Middle frontal gyrus (tissue), 1 donor: ENCODE results near the gene INTS3.

ENCODE experiments used
- DNase-seq: peaks from one replicate; pipeline ENCODE4 v3.0.0-alpha.2; 2015; ENCODE audit warnings: low spot score; ENCODE audit errors: extremely low spot score

INTS3 gene

GRCh38 chr1:153794624-153795329, 66.9 kb downstream of the INTS3 start:
- DNase-seq = no peak

- no peak for DNase-seq
These were observed 67.5 kb downstream of the INTS3 start for GRCh38 chr1:153795330-153795837.

DNA sequence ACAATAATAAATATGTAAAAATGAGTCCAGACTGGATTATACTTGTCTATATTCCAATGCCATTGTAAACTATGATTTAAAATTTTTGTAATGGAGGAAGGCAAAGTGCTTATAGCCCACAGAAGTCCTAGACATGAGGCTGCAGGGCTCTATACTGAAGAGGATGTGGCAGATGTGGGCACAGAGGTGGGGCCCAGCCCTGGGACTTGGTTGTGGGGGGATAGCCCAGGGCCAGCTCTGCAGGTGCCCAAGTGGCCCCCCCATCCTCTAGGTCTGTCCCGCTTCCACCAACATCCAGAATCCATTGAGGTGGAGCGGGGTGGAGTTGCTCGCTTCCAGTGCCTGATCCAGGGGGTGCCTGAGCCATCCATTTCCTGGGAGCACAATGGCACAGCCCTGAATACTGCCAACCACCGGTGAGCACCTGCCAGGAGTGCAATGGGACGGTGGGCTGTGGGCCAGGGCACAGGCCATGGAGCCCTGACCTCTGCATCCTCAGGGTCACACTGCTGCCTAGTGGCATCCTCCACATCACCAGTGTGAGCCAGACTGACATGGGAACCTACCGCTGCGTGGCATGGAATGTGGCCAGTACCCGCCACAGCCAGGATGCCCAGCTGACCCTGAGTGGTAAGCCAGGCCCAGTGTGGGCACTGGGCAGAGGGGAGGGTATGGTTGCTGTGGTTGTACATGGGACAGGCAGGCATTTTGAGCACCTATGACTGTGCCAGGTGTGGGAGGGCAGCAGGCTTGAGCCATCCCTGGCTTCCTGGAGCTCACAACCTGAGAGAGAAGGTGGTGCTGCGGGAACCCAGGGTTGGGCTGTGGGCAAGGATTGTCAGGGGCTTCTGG, 68.3 kb downstream of the INTS3 start:
- no peak for DNase-seq

GRCh38 chr1:153796786-153797659, 69.2 kb downstream of the INTS3 start:
- no peak for DNase-seq

GRCh38 chr1:153798468-153798780, 70.6 kb downstream of the INTS3 start:
- DNase-seq = no peak

DNA sequence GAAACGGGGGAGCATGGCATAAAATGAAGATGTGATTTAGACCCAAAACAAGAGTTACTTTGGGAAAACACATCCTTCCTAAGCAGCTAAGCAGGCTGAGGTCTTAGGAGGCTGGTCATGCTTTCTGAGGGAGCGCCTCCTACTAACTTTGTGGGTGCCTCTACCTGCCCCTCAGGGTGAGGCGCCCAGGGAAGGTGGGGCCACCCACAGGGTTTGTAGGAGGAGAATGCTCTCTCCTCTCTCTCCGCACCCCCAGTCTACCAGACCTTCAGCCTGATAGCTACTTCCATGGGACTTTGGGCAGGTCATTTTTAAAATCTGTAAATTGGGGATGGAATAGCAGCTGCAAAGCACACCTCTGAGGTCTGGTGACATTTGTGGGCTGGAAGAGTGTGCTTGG, 71.2 kb downstream of the INTS3 start:
- no peak for DNase-seq

DNA sequence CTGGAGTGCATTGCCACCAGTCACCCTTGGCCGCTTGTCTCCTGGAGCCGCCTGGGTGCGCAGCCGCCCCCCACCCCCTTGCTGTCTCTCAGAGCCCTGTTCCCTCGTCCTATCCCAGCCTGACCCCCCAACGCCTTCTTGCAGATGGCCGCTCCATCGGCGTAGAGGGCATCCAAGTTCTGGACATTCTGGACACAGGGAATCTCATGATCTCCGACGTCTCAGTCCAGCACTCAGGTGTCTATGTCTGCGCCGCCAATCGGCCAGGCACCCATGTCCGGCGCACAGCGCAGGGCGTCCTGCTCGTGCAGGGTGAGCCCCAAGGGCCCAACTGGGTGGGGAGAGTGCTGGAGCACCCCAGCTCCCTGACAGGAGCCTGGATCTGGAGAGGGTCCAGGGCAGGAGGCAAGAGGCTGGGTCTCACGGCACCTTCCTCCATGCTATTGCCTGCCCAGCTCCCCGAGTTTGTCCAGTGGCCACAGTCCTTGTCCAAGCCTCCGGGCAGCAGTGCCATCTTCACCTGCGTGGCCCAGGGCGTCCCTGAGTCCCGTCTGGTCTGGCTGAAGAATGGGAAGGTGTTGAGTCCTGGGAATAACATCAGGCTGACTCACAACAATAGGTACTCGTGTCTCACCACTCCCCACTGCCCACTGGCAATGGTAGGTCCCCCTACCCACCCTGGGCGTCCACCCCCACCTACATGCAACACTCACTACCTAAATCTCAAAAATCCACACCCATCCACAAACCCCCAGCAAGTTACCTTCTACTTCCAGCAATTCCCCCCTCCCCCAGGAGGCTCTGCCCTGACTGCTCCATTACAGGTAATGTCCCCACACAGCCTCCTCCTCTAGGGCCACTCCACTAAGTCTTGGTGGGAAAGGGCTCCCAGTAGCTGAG, 72.0 kb downstream of the INTS3 start:
- DNase-seq = no peak

DNA sequence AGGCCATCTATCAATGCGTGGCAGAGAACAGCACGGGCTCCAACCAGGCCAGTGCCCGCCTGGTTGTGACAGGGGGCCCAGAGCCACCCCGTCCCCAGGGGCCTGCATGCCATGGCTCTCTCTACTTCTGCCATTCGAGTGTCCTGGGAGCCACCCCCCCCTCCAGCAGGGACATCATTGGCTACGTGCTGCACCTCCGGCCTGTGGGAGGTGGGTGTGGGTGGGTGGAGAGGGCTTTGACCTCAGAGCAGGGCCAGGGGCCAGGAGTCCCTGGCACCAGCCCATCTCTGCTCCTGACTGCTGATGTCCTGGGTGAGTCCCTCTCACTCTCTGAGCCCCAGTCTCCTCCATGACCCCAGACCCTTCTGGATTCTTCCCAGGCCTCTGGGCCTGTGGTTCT, 72.7 kb downstream of the INTS3 start:
- DNase-seq = no peak

DNA sequence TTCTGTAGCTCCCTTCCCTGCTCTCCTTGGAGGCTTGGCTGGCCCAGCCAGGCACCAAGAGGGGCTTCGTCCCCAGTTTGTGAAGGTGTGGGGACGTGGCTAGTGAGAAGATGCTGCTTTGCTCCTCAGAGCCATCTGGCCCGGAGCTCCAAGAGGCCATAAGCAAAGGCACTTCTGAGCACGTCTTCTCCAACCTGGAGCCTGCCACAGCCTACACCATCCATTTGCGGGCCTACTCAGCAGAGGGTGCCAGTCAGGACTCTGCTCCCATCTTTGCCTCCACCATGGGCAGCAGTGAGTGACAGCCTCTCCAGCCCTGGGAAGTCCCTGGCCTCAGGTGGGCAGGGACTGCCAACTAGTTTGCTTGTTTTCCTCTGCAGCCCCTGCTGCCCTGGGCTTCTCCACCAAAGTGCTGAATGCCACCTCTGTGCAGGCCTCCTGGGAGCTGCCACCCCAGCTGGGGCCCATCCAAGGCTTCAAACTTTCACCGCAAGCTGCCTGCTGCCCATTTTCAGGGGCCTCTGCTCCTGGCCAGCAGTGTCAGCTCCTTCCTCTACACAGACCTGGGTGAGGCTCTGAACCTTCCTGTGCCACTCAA, 73.3 kb downstream of the INTS3 start:
- no peak for DNase-seq

DNA sequence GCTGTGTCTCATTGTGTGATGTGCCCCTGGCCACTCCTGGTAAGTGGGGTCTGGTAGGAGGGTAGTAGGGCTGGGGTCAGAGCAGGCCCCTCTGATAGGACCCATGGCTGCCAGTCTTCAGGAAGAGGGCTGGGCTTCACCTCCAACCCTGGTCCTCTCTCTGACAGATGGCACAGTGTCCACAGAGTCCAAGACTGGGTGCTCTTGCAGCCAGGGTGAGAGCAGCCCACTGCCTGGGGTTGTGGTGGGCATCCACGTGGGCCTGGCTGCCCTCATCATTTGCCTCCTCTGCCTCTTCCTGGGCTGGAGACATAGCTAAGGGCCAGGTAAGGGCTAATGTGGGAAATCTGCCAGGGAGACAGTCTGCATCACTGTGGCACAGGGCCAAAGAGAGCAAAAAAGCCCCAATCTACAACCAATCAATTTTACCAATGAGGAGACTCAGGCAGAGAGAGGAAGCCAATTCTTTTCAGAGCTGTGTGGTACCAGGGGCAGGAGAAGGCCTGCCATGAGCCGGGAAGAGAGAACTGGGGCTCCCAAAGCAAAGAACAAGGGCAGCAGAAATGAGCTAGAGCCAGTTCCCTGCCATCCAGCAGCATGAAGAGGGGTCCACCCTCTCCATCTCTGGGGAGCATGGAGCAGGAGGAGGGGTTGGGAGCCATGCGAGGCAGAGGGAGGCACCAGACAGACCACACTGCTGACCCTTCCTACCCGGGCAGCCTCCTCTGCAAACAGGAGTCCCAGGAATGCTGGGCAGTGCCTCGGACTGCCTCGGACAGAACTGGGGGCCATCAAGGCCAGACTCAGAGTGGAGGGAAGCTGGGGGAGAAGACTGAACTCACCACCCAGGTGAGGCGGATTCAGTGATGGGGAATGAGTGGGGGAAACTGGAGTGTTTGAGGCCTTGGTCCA, 74.2 kb downstream of the INTS3 start:
- no peak for DNase-seq

DNA sequence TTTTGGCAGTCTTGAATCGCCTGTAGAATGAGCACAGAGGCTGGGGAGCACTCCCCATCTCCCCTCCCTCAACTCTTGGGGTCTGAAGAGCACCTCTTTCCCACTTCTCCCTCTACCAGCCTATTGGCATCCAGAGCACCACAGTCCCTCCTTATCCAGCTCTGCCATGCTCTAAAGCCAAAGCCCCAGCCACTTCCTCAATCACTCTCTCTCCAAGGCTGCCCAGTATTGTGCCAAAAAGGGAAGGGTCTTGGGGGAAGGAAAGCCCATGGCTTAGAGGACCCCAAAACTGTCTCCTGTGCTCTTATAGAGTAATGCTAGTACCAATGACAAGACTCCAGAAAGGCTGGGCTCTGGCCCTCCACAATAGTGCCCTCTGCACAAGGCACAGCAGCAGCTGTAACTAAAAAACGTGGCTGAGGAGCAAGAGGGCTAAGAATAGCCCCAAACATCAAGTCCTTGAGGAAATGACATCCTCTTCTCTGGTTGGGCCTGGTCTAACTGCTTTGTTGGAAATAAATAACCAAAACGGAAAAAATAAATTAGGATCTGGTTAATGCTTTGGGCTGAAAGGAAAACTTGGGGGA, 75.7 kb downstream of the INTS3 start:
- DNase-seq = no peak

DNA sequence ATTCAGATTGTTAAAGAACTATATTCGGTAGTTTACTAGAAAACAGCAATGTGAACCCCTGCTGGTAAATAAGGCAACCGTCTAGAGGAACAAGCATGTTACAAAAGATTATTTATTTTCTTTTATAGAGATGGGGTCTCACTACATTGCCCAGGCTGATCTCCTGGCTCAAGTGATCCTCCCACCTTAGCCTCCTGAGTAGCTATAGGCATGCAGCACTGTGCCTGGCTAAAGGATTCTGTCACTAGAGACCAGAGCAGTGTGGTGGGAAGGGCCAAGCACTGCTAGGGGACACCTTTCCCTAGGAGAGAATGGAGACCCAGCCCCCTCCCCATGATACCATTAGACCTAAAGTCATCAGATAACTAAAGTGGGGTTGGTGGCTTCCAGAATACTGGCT, 76.3 kb downstream of the INTS3 start:
- DNase-seq = no peak

GRCh38 chr1:153805042-153805745, 77.3 kb downstream of the INTS3 start:
- no peak for DNase-seq

DNA sequence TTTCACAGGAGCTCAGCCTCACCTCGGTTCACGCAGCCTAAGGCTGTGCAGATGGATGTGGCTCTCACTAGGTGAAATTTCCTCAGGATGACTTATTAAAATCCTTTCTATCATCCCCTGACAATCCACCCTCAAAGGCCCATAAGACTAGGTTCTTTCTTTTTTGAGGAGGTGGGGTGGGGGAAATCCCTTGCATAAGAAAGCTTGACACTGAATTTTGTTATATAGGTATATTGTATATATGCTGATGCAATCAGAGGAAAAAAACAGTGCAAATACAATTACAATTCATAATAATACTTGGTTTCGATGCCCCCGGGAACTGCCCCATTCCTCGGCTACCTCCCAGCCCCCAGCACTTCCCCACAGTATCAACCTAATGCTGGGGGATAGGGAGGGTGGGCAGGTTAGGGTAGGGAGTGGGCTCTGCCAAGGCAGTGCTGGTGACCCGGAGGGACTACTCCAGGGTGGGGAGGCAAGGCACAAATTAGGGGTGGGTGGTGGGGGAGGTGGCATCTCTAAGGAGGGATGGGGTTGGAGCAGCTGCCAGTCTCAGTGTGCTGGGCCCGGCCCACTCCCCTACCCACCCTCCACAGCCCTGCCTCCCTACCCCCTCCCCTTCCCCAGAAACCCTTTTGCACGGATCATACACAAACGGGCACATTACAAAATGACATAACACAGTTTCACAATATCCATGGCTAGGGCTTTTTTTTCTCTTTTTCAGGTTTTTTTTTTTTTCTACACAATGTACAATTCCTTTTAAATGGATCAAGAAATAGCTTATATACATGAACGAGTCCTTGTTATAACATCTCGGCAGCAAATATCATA, 78.3 kb downstream of the INTS3 start:
- DNase-seq = no peak

- no peak for DNase-seq
These were observed 88.5 kb downstream of the INTS3 start for GRCh38 chr1:153816283-153816889.

DNA sequence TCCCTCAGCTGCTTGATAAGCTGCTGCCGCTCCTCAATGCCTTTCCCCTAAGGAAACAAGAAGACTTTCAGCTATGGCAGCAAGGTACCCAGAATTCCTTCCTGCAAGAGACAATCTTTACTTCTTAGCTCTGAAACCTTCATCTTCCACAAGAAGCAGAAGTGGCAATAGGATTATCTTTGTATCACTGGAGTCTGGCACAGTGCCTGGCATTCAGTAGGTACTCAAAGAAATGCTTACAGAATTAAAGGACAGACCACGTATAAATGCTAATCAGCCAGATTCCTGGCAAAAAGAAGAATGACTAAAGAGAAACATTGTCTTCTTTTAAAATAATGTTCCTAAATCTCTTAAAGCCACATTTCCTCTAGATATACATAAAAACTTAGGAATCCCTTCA, 91.0 kb downstream of the INTS3 start:
- DNase-seq = no peak
